GM12892 (cell line): Measurements from ENCODE around the gene UNC5C.

Experiments used
- POLR2A ChIP-seq: IDR thresholded peaks from 2 replicates; pipeline ENCODE4 v1.6.1; 2011; ENCODE audit warnings: low read depth, low read length, control low read depth
- POLR2AphosphoS5 ChIP-seq: IDR thresholded peaks from 2 replicates; pipeline ENCODE4 v1.6.1; 2011; ENCODE audit warnings: low read depth, low read length, control low read depth
- TAF1 ChIP-seq: IDR thresholded peaks from 2 replicates; pipeline ENCODE4 v1.6.1; 2011; ENCODE audit warnings: low read depth, mild to moderate bottlenecking, control low read depth, low read length, borderline replicate concordance

DNA sequence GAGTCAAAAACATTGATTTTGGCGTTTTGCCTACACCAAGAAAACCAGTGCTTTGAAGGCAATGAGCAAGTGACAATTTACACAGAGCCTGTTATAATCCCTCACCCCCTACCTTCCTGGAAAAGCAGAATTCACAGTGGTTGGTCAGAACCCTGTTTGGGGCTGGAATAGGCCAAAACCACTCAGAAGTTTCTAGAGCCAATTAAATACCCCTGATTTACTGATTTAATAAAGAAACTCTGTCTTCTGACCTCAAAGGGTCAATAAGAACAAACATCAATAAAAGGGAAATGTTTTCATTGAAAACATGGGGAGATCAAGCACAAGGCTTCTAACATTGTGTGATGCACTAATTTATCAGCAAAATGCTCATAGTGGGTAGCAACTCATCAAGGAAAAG is 116.3 kb downstream of the UNC5C start:
- TF ChIP-seq POLR2A (no peak), TAF1 (no peak), POLR2AphosphoS5 (no peak)
